Measurements from ENCODE around the gene TRIM56. TPM values are rescaled to one million over a fixed set of nuclear protein-coding genes. Genes with fewer than 3 reads are reported as not detected.

The TRIM56 gene
- total and polyA plus RNA-seq, 2 of the 13 experiments (the other 11 are each of a cell fraction or from before 2014, with no cell fraction given), result 3.2 to 7.1 TPM

DNA sequence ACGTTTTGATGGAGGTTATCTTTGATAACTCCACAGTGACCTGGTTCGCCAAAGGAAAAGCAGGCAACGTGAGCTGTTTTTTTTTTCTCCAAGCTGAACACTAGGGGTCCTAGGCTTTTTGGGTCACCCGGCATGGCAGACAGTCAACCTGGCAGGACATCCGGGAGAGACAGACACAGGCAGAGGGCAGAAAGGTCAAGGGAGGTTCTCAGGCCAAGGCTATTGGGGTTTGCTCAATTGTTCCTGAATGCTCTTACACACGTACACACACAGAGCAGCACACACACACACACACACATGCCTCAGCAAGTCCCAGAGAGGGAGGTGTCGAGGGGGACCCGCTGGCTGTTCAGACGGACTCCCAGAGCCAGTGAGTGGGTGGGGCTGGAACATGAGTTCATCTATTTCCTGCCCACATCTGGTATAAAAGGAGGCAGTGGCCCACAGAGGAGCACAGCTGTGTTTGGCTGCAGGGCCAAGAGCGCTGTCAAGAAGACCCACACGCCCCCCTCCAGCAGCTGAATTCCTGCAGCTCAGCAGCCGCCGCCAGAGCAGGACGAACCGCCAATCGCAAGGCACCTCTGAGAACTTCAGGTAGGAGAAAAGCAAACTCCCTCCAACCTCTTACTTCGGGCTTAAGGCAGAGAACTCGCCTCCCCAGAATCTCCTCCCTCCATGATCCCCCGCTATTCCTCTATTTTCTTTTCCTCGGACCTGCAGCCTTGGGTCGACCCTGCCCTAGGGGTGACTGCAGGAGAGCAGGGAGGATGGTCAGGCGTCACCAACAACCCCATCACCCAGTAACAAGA lies 41.6 kb downstream of the TRIM56 start, which contains the start of gene SERPINE1 (continued):
- TF ChIP-seq, protein P1, sequence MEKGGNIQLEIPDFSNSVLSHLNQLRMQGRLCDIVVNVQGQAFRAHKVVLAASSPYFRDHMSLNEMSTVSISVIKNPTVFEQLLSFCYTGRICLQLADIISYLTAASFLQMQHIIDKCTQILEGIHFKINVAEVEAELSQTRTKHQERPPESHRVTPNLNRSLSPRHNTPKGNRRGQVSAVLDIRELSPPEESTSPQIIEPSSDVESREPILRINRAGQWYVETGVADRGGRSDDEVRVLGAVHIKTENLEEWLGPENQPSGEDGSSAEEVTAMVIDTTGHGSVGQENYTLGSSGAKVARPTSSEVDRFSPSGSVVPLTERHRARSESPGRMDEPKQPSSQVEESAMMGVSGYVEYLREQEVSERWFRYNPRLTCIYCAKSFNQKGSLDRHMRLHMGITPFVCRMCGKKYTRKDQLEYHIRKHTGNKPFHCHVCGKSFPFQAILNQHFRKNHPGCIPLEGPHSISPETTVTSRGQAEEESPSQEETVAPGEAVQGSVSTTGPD (CRISPR knock-in tag; IDR thresholded peaks at IDR 0.05), result no peak
- 0 out of 2 replicates have a peak, but pooled peaks have one; percentile 5 for TF ChIP-seq GZF1 (CRISPR knock-in tag; IDR thresholded peaks at IDR 0.05)
- no peak for TF ChIP-seq HES4 (CRISPR knock-in tag; IDR thresholded peaks at IDR 0.05; ENCODE audit: borderline replicate concordance)
- peak; percentile 47; the same call in 1 of the 2 replicates for TF ChIP-seq HNF4G (IDR thresholded peaks at IDR 0.05; ENCODE audit: borderline replicate concordance, low read depth, low read length)
- TF ChIP-seq HNF4G (CRISPR knock-in tag; IDR thresholded peaks at IDR 0.05; ENCODE audit: borderline replicate concordance, low read depth), result no peak; the same call in 1 of the 2 replicates
- TF ChIP-seq ZNF335 (CRISPR knock-in tag; IDR thresholded peaks at IDR 0.05), result no peak
- peak; percentile 99 for TF ChIP-seq ZNF350 (CRISPR knock-in tag; IDR thresholded peaks at IDR 0.05; ENCODE audit: borderline replicate concordance, low read depth)
- TF ChIP-seq ZNF674 (CRISPR knock-in tag; IDR thresholded peaks at IDR 0.05; ENCODE audit: low read depth), result 0 out of 2 replicates have a peak, but pooled peaks have one; percentile 69
- TF ChIP-seq, protein P2, sequence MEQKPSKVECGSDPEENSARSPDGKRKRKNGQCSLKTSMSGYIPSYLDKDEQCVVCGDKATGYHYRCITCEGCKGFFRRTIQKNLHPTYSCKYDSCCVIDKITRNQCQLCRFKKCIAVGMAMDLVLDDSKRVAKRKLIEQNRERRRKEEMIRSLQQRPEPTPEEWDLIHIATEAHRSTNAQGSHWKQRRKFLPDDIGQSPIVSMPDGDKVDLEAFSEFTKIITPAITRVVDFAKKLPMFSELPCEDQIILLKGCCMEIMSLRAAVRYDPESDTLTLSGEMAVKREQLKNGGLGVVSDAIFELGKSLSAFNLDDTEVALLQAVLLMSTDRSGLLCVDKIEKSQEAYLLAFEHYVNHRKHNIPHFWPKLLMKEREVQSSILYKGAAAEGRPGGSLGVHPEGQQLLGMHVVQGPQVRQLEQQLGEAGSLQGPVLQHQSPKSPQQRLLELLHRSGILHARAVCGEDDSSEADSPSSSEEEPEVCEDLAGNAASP (CRISPR knock-in tag; IDR thresholded peaks at IDR 0.05; ENCODE audit: borderline replicate concordance), result peak; percentile 96
- TF ChIP-seq, protein P3, sequence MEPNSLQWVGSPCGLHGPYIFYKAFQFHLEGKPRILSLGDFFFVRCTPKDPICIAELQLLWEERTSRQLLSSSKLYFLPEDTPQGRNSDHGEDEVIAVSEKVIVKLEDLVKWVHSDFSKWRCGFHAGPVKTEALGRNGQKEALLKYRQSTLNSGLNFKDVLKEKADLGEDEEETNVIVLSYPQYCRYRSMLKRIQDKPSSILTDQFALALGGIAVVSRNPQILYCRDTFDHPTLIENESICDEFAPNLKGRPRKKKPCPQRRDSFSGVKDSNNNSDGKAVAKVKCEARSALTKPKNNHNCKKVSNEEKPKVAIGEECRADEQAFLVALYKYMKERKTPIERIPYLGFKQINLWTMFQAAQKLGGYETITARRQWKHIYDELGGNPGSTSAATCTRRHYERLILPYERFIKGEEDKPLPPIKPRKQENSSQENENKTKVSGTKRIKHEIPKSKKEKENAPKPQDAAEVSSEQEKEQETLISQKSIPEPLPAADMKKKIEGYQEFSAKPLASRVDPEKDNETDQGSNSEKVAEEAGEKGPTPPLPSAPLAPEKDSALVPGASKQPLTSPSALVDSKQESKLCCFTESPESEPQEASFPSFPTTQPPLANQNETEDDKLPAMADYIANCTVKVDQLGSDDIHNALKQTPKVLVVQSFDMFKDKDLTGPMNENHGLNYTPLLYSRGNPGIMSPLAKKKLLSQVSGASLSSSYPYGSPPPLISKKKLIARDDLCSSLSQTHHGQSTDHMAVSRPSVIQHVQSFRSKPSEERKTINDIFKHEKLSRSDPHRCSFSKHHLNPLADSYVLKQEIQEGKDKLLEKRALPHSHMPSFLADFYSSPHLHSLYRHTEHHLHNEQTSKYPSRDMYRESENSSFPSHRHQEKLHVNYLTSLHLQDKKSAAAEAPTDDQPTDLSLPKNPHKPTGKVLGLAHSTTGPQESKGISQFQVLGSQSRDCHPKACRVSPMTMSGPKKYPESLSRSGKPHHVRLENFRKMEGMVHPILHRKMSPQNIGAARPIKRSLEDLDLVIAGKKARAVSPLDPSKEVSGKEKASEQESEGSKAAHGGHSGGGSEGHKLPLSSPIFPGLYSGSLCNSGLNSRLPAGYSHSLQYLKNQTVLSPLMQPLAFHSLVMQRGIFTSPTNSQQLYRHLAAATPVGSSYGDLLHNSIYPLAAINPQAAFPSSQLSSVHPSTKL (CRISPR knock-in tag; IDR thresholded peaks at IDR 0.05), result peak; percentile 77
- TF ChIP-seq, protein P4, sequence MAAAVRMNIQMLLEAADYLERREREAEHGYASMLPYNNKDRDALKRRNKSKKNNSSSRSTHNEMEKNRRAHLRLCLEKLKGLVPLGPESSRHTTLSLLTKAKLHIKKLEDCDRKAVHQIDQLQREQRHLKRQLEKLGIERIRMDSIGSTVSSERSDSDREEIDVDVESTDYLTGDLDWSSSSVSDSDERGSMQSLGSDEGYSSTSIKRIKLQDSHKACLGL (CRISPR knock-in tag; IDR thresholded peaks at IDR 0.05), result peak; percentile 12; the same call in 1 of the 2 replicates
- TF ChIP-seq, protein P5, sequence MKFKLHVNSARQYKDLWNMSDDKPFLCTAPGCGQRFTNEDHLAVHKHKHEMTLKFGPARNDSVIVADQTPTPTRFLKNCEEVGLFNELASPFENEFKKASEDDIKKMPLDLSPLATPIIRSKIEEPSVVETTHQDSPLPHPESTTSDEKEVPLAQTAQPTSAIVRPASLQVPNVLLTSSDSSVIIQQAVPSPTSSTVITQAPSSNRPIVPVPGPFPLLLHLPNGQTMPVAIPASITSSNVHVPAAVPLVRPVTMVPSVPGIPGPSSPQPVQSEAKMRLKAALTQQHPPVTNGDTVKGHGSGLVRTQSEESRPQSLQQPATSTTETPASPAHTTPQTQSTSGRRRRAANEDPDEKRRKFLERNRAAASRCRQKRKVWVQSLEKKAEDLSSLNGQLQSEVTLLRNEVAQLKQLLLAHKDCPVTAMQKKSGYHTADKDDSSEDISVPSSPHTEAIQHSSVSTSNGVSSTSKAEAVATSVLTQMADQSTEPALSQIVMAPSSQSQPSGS (CRISPR knock-in tag; IDR thresholded peaks at IDR 0.05), result peak; percentile 90; the same call in 1 of the 2 replicates
- peak; percentile 97 for TF ChIP-seq CBX1 (IDR thresholded peaks at IDR 0.05; ENCODE audit: low read depth)
- 0 out of 2 replicates have a peak, but pooled peaks have one; percentile 13 for TF ChIP-seq RCOR2 (CRISPR knock-in tag; IDR thresholded peaks at IDR 0.05)
- peak; percentile 59 for TF ChIP-seq ZEB1 (IDR thresholded peaks at IDR 0.05; ENCODE audit: insufficient replicate concordance, low read depth)
- TF ChIP-seq, protein P6, sequence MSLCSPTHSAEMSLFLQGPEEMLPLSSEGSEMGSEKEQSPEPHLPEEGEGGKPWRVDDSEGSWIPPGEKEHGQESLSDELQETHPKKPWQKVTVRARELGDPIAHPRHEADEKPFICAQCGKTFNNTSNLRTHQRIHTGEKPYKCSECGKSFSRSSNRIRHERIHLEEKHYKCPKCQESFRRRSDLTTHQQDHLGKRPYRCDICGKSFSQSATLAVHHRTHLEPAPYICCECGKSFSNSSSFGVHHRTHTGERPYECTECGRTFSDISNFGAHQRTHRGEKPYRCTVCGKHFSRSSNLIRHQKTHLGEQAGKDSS (CRISPR knock-in tag; IDR thresholded peaks at IDR 0.05; ENCODE audit: borderline replicate concordance, low read depth), result peak; percentile 71; the same call in 1 of the 2 replicates
- TF ChIP-seq ZNF772 (CRISPR knock-in tag; IDR thresholded peaks at IDR 0.05), result peak; percentile 95; the same call in 1 of the 2 replicates
- TF ChIP-seq JUNB (CRISPR knock-in tag; IDR thresholded peaks at IDR 0.05; ENCODE audit: borderline replicate concordance), result peak; percentile 35; the same call in 1 of the 2 replicates
